Stimulated activated CD4-positive, alpha-beta T cell treated with anti-CD3 and anti-CD28 coated beads, Interleukin-1b, Interleukin-23, amount 100 ng/mL, for 1 hour (primary cell): Measurements from ENCODE around the gene MAD1L1.
"Not testable (repeated sequence)": the region's sequence is repeated elsewhere in the genome, so short reads cannot be mapped to it uniquely, and the experiment has no call there.

Experiments used
- DNase-seq, 2 donors: peaks; one replicate each; pipeline ENCODE4 v3.0.0-alpha.2; 2020; ENCODE audit warnings: low read depth in 2 of 2

MAD1L1 gene

GRCh38 chr7:1971946-1972654 is 260.6 kb downstream of the MAD1L1 start:
- no peak for DNase-seq

GRCh38 chr7:1970895-1971294 is 261.9 kb downstream of the MAD1L1 start:
- DNase-seq = no peak

- not testable (repeated sequence) for DNase-seq
These were observed 262.5 kb downstream of the MAD1L1 start for GRCh38 chr7:1970285-1970660.

GRCh38 chr7:1969459-1970284 is 263.1 kb downstream of the MAD1L1 start:
- no peak for DNase-seq

GRCh38 chr7:1968397-1969111 is 264.2 kb downstream of the MAD1L1 start:
- DNase-seq = no peak

GRCh38 chr7:1967512-1968396 is 265.0 kb downstream of the MAD1L1 start:
- no peak for DNase-seq

- no peak for DNase-seq
These were observed 266.0 kb downstream of the MAD1L1 start for GRCh38 chr7:1966631-1967200.

GRCh38 chr7:1965579-1966294 is 267.0 kb downstream of the MAD1L1 start:
- no peak for DNase-seq

GRCh38 chr7:1964913-1965578 is 267.7 kb downstream of the MAD1L1 start:
- DNase-seq = no peak

GRCh38 chr7:1964211-1964912 is 268.4 kb downstream of the MAD1L1 start:
- no peak for DNase-seq

- no peak for DNase-seq
These were observed 269.2 kb downstream of the MAD1L1 start for GRCh38 chr7:1963575-1963974.

- no peak for DNase-seq
These were observed 271.0 kb downstream of the MAD1L1 start for GRCh38 chr7:1961701-1962276.

GRCh38 chr7:1959305-1959704 is 273.4 kb downstream of the MAD1L1 start:
- DNase-seq = no peak

- no peak for DNase-seq
These were observed 275.1 kb downstream of the MAD1L1 start for GRCh38 chr7:1957471-1958225.

- DNase-seq = no peak
These were observed 275.9 kb downstream of the MAD1L1 start for GRCh38 chr7:1956611-1957470.

- no peak for DNase-seq
These were observed 276.6 kb downstream of the MAD1L1 start for GRCh38 chr7:1956141-1956540.

- DNase-seq = no peak
These were observed 278.3 kb downstream of the MAD1L1 start for GRCh38 chr7:1954366-1955004.
